ENCODE results near the gene HOPX.
"Not testable (repeated sequence)": the region's sequence is repeated elsewhere in the genome, so short reads cannot be mapped to it uniquely, and the experiment has no call there.

HOPX gene

GRCh38 chr4:56628592-56628991 is 52.5 kb downstream of the HOPX start:
- DNase-seq (ENCODE audit: low read depth in 2 of 2, low spot score in 1 of 2) = no peak

- DNase-seq (ENCODE audit: low read depth in 2 of 2, low spot score in 1 of 2) = no peak
These were observed 53.1 kb downstream of the HOPX start for GRCh38 chr4:56627985-56628384.

- DNase-seq (ENCODE audit: low read depth in 2 of 2, low spot score in 1 of 2) = no peak
These were observed 53.7 kb downstream of the HOPX start for GRCh38 chr4:56627375-56627774.

GRCh38 chr4:56626963-56627362 is 54.1 kb downstream of the HOPX start:
- no peak for DNase-seq (ENCODE audit: low read depth in 2 of 2, low spot score in 1 of 2)

- no peak for DNase-seq (ENCODE audit: low read depth in 2 of 2, low spot score in 1 of 2)
These were observed 54.7 kb downstream of the HOPX start for GRCh38 chr4:56626420-56626819.

GRCh38 chr4:56622176-56622575 is 58.9 kb downstream of the HOPX start:
- no peak for DNase-seq (ENCODE audit: low read depth in 2 of 2, low spot score in 1 of 2)

GRCh38 chr4:56619816-56620215 is 61.3 kb downstream of the HOPX start:
- no peak for DNase-seq (ENCODE audit: low read depth in 2 of 2, low spot score in 1 of 2)

GRCh38 chr4:56619160-56619559 is 61.9 kb downstream of the HOPX start:
- no peak for DNase-seq (ENCODE audit: low read depth in 2 of 2, low spot score in 1 of 2)

GRCh38 chr4:56618734-56619133 is 62.4 kb downstream of the HOPX start:
- no peak for DNase-seq (ENCODE audit: low read depth in 2 of 2, low spot score in 1 of 2)

- DNase-seq (ENCODE audit: low read depth in 2 of 2, low spot score in 1 of 2) = no peak
These were observed 67.8 kb downstream of the HOPX start for GRCh38 chr4:56613101-56613862.

GRCh38 chr4:56612282-56612681 is 68.8 kb downstream of the HOPX start:
- DNase-seq (ENCODE audit: low read depth in 2 of 2, low spot score in 1 of 2) = no peak

- no peak for DNase-seq (ENCODE audit: low read depth in 2 of 2, low spot score in 1 of 2)
These were observed 69.6 kb downstream of the HOPX start for GRCh38 chr4:56611501-56611900.

- DNase-seq (ENCODE audit: low read depth in 2 of 2, low spot score in 1 of 2) = not testable (repeated sequence)
These were observed 70.9 kb downstream of the HOPX start for GRCh38 chr4:56610170-56610569.

- DNase-seq (ENCODE audit: low read depth in 2 of 2, low spot score in 1 of 2) = no peak
These were observed 73.2 kb downstream of the HOPX start for GRCh38 chr4:56607926-56608325.

- no peak for DNase-seq (ENCODE audit: low read depth in 2 of 2, low spot score in 1 of 2)
These were observed 74.7 kb downstream of the HOPX start for GRCh38 chr4:56606385-56606784.

- not testable (repeated sequence) for DNase-seq (ENCODE audit: low read depth in 2 of 2, low spot score in 1 of 2)
These were observed 75.6 kb downstream of the HOPX start for GRCh38 chr4:56605464-56605863.

GRCh38 chr4:56603297-56603696 is 77.8 kb downstream of the HOPX start:
- DNase-seq (ENCODE audit: low read depth in 2 of 2, low spot score in 1 of 2) = no peak
